Superior temporal gyrus (tissue), 1 donor: ENCODE results near the gene AP3D1.
A peak's percentile ranks its signal among the peaks of the same experiment; 100 is the strongest.

ENCODE experiments used
- DNase-seq: peaks from one replicate; pipeline ENCODE4 v3.0.0-alpha.2; 2016; ENCODE audit errors: extremely low spot score

The AP3D1 gene

GRCh38 chr19:2061495-2062388 is 89.6 kb downstream of the AP3D1 start:
- DNase-seq: peak; percentile 99

GRCh38 chr19:2060884-2061494 is 90.4 kb downstream of the AP3D1 start:
- peak; percentile 37 for DNase-seq

DNA sequence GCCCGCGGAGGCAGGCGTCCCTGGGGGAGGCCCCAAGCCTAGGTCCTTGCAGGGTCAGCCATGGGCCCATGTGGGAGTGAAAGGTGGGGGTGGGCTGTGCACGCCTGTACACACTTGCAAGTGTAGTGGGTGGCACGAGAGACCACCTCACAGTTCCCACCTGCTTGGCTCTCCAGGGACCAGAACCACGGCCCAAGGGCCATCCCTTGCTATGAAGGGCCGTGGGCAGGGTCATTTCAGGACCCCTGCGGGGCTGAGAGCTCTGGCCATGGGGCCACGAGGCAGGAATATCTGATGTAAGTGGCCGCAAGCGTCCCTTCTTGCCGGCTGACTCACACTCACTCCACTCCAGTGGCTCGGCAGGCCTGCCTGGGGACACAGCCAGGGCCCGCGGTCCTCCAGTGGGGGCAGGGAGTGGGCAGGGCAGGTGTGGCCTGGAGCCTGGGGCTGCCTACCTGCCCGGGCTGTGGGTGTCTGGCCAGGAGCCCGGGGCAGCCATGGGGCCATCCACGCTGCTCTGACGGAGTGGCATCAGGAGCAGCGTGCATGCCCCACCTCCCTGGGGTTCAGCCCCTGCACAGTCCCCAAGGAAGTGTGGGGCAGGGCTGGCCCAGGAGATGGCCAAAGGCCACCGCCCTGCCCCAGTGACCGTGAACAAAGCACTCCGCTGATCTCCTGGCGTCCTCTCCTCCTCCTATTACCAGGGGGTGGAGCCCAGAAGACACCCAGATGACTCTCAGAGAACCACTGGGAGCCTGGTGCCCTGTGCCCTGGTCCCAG is 91.8 kb downstream of the AP3D1 start:
- peak; percentile 69 for DNase-seq

GRCh38 chr19:2058570-2059421 is 92.6 kb downstream of the AP3D1 start:
- DNase-seq: no peak

- DNase-seq: no peak
These were observed 93.6 kb downstream of the AP3D1 start for GRCh38 chr19:2057484-2058469.

DNA sequence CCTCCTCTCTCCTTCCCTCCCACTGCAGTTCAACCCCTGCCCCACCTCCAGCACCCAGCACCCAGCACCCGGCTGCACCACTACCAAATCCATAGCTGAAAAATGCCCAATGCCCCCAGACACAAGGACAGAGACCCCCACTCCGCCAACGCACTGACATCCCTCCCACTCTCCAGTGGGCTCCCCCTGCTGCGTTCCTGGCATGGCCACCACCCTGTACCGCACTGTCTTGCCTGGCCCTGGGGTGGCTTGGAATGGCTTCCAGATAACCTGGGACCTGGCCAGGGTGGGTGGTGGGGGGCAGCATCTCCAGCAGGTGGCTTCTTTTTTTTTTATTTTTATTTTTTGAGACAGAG is 94.6 kb downstream of the AP3D1 start:
- DNase-seq: no peak

- DNase-seq: no peak
These were observed 95.2 kb downstream of the AP3D1 start for GRCh38 chr19:2055931-2056836.

DNA sequence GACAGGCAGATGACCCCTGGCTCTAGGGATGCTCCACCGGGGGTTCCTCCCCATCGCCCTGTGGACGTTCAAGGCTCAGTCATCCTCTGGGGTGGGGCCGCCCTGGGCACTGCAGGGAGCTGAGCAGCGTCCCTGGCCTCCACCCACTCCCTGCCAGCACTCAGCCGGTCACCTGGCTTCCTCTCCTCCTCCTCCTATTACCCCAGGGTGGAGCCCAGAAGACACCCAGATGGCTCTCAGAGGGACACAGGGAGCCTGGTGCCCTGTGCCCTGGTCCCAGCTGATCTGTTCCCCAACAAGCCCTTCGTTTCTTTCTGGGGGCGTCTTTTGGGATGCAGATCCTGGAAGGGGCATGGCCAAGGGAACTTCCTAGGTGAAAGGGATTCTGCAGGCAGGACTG is 96.6 kb downstream of the AP3D1 start:
- no peak for DNase-seq

DNA sequence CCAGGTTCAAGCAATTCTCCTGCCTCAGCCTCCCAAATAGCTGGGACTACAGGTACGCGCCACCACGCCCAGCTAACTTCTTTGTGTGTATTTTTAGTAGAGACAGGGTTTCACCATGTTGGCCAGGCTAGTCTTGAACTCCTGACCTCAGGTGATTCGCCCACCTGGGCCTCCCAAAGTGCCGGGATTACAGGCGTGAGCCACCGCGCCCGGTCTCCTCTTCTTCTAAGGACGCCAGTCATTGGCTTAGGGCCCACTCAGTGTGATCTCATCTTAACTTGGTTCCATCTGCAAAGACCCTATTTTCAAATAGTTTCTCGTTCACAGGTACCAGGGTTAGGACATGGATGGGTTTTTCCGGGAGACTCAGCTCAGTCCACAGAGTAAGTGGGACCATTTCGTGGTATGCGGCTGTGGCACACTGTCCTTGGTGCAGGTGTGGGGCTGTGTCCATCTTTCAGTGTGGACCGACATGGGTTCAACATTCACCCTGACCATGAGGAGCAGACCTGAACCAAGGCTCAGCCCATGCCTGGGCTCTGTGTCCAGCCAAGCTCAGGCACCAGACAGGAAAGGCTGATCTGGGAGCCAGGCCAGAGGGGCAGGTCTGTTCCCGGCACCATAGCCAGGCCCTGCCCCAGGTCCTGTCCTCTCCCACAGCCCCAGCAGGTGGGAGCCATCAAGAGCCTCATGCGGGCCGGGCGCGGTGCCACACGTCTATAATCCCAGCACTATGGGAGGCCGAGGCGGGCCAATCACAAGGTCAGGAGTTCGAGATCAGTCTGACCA is 97.6 kb downstream of the AP3D1 start:
- no peak for DNase-seq

- DNase-seq: no peak
These were observed 99.3 kb downstream of the AP3D1 start for GRCh38 chr19:2051773-2052704.

GRCh38 chr19:2050991-2051772 is 100.2 kb downstream of the AP3D1 start, which contains the start of gene MKNK2:
Gene MKNK2 (minus strand): TSS chr19:2051244. CDS start chr19:2050851, 393 bp downstream.
- peak; percentile 94 for DNase-seq
